Testis (tissue), 3 donors: Measurements from ENCODE around the gene ECI1. TPM values are rescaled to one million over a fixed set of nuclear protein-coding genes. Genes with fewer than 3 reads are reported as not detected.

ENCODE experiments used
- DNase-seq: peaks from one replicate; pipeline ENCODE4 v3.0.0-alpha.2; 2019
- H3K27ac ChIP-seq, 2 donors: fragments of 200-600 bp; sonication (generic); one replicate each; pipeline ENCODE4 v1.5.1; 2019
- H3K27me3 ChIP-seq: fragments of 200-600 bp; sonication (generic); one replicate; pipeline ENCODE4 v1.5.1; 2019
- H3K36me3 ChIP-seq: fragments of 200-600 bp; sonication (generic); one replicate; pipeline ENCODE4 v1.5.1; 2017; ENCODE audit warnings: low read depth; ENCODE audit errors: missing control alignments
- H3K4me1 ChIP-seq: fragments of 200-600 bp; sonication (generic); one replicate; pipeline ENCODE4 v1.5.1; 2019
- H3K4me3 ChIP-seq, 2 donors: fragments of 200-600 bp; sonication (generic); one replicate each; pipeline ENCODE4 v1.5.1; 2017 to 2019
- H3K9me3 ChIP-seq: fragments of 200-600 bp; sonication (generic); one replicate; pipeline ENCODE4 v1.5.1; 2017
- CTCF ChIP-seq, 3 experiments: fragments of 450-650 bp in 2 of 3; fragments of 200-600 bp in 1 of 3; sonication (generic) in 1 of 3; IDR thresholded peaks; one replicate each; pipeline ENCODE4 v1.5.1; 2016 to 2019; ENCODE audit warnings: antibody characterized with exemption in 3 of 3, mild to moderate bottlenecking in 2 of 3, moderate library complexity in 1 of 3
- POLR2A ChIP-seq: fragments of 450-650 bp; IDR thresholded peaks from one replicate; pipeline ENCODE4 v1.6.1; 2017; ENCODE audit warnings: antibody characterized with exemption, mild to moderate bottlenecking, moderate library complexity
- WGBS, 2 donors: methylation state at CpG; one replicate each; pipeline ENCODE4 v1.1.5; 2018; 5-methylcytosine and 5-hydroxymethylcytosine counted together
- intact Hi-C: fragments of 100-400 bp; cut with DNase I; formaldehyde crosslinking; loops from one replicate; pipeline ENCODE4 v1.15.1; 2023; ENCODE audit warnings: low total_unique reads
- polyA plus RNA-seq: library from polyadenylated mRNA; stranded (reverse); fragments of 350-450 nt; fragmentation: Illumina TruSeq; extraction: RNeasy Lipid Tissue Mini Kit (QIAGEN cat#74804); gene quantifications from one replicate; pipeline ENCODE4 v1.2.3, GENCODE V29; 2014; ENCODE audit warnings: low read depth, low replicate concordance; ENCODE audit not compliant: insufficient read depth
- total RNA-seq, 2 donors: library from RNA; depleted of rRNA; stranded (reverse); fragments of >200 nt; gene quantifications; one replicate each; pipeline ENCODE4 v1.2.3, GENCODE V29; 2016

The ECI1 gene
- total and polyA plus RNA-seq, 3 donors from 2014 or later, result 25.5 to 39.0 (median 36.1) TPM

DNA sequence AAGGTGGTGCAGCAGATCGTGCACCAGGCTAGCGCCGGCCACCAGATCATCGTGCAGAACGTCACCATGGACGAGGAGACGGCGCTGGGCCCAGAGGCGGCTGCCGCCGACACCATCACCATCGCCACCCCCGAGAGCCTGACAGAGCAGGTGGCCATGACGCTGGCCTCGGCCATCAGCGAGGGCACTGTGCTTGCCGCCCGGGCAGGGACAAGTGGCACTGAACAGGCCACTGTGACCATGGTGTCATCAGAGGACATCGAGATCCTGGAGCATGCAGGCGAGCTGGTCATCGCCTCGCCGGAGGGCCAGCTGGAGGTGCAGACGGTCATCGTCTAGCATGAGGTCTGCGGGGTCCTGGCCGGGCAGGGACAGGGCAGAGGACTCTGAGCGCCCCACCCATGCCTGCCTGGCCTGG lies 16.1 kb downstream of the ECI1 start:
- Histone ChIP-seq H3K27me3 (no peaks in the 10 kb centered on the region), H3K36me3 (no peaks in the 10 kb centered on the region), H3K27ac (no peak overlapping the region), H3K4me1 (peaks cover 9% of the 10 kb centered on the region), H3K4me3 (no peak overlapping the region), H3K9me3 (no peaks in the 10 kb centered on the region)
- DNase-seq, result no peak
- TF ChIP-seq CTCF (IDR thresholded peaks at IDR 0.05), result no peak
- no peak for TF ChIP-seq POLR2A
- WGBS, 2 donors, result 88 to 92% methylated on average over 2 to 20 of the region's 28 CpGs
- intact Hi-C loops, result no loop called here

GRCh38 chr16:2234813-2235170 lies 16.6 kb downstream of the ECI1 start:
- peaks cover 9% of the 10 kb centered on the region for H3K4me1 ChIP-seq
- H3K9me3 ChIP-seq, result no peaks in the 10 kb centered on the region
- DNase-seq, result no peak
- WGBS, 2 donors, result 91 to 100% methylated on average over 1 to 17 of the region's 18 CpGs
- H3K27me3 ChIP-seq, result no peaks in the 10 kb centered on the region
- H3K36me3 ChIP-seq, result no peaks in the 10 kb centered on the region
- intact Hi-C loops, result no loop called here
- TF ChIP-seq CTCF (IDR thresholded peaks at IDR 0.05) (no peak), POLR2A (no peak)
- no peak overlapping the region for H3K27ac ChIP-seq
- H3K4me3 ChIP-seq, result no peak overlapping the region

GRCh38 chr16:2233872-2234812 lies 17.2 kb downstream of the ECI1 start:
- WGBS, 2 donors, result 94 to 96% methylated on average over 9 to 51 of the region's 51 CpGs
- TF ChIP-seq POLR2A (no peak), CTCF (IDR thresholded peaks at IDR 0.05) (no peak)
- Histone ChIP-seq H3K36me3 (no peaks in the 10 kb centered on the region), H3K27ac (no peak overlapping the region), H3K9me3 (no peaks in the 10 kb centered on the region), H3K4me1 (peaks cover 9% of the 10 kb centered on the region), H3K4me3 (no peak overlapping the region), H3K27me3 (no peaks in the 10 kb centered on the region)
- DNase-seq, result no peak
- intact Hi-C loops, result no loop called here

- Histone ChIP-seq H3K27me3 (no peaks in the 10 kb centered on the region), H3K36me3 (no peaks in the 10 kb centered on the region), H3K4me1 (peaks cover 9% of the 10 kb centered on the region), H3K9me3 (no peaks in the 10 kb centered on the region), H3K4me3 (no peak overlapping the region), H3K27ac (no peak overlapping the region)
- DNase-seq, result no peak
- TF ChIP-seq CTCF (IDR thresholded peaks at IDR 0.05), result no peak
- no peak for TF ChIP-seq POLR2A
- intact Hi-C loops, result no loop called here
- 94 to 100% methylated on average over 3 to 28 of the region's 28 CpGs for WGBS, 2 donors
These were observed 18.2 kb downstream of the ECI1 start for GRCh38 chr16:2233046-2233775.
